B cell (primary cell): ENCODE results near the gene ZXDB. TPM values are rescaled to one million over a fixed set of nuclear protein-coding genes. Genes with fewer than 3 reads are reported as not detected.

Source experiments
- ATAC-seq: fragments of 200-7000 bp; cut with Tn5 transposase; one replicate; pipeline ENCODE4 v1.10.0; 2021; ENCODE audit warnings: low read depth, mild to moderate bottlenecking, moderate number of reproducible peaks, moderate library complexity
- CTCF ChIA-PET: fragments of 350-600 bp; sonication (Branson Sonifier 250); formaldehyde crosslinking; loops from one replicate; lab custom pipeline; 2021; ENCODE audit warnings: antibody characterized with exemption, inconsistent platforms; lab: Charles Lee
- POLR2A ChIA-PET: fragments of 350-600 bp; sonication (Branson Sonifier 250); formaldehyde crosslinking; loops from one replicate; lab custom pipeline; 2021; ENCODE audit warnings: antibody characterized with exemption; lab: Charles Lee
- DNase-seq: peaks from one replicate; pipeline ENCODE4 v3.0.0; 2013
- H2AFZ ChIP-seq: 2 replicates; pipeline ENCODE4 v1.6.1; 2012; ENCODE audit warnings: mild to moderate bottlenecking, low read depth, low read length; ENCODE audit not compliant: insufficient read depth, poor library complexity, severe bottlenecking
- H3K27ac ChIP-seq, 2 donors: 1 replicate in 1 of 2; 2 replicates in 1 of 2; pipeline ENCODE4 v1.5.1; 2012 to 2013; ENCODE audit warnings: low read length in 2 of 2, mild to moderate bottlenecking in 2 of 2, moderate library complexity in 1 of 2
- H3K27me3 ChIP-seq, 4 experiments: fragments of 200-600 bp in 1 of 4; sonication (generic) in 1 of 4; replicated peaks in 1 of 4; 1 replicate in 2 of 4; 2 replicates in 2 of 4; pipeline versions ENCODE4 v1.6.1 to v1.7.0; 2013 to 2016; ENCODE audit warnings: low read length in 3 of 4, mild to moderate bottlenecking in 2 of 4, mixed read lengths in 1 of 4, moderate library complexity in 1 of 4; ENCODE audit not compliant: insufficient read depth in 4 of 4, control insufficient read depth in 3 of 4; ENCODE audit errors: control extremely low read depth in 1 of 4
- H3K36me3 ChIP-seq, 2 experiments: replicated peaks in 1 of 2; 1 replicate in 1 of 2; 2 replicates in 1 of 2; pipeline versions ENCODE4 v1.6.1 to v1.7.1; 2013; ENCODE audit warnings: low read length in 1 of 2; ENCODE audit not compliant: insufficient read depth in 2 of 2, control insufficient read depth in 1 of 2; ENCODE audit errors: control extremely low read depth in 1 of 2, extremely low read depth in 1 of 2
- H3K4me1 ChIP-seq, 2 donors: fragments of 200-600 bp in 1 of 2; sonication (generic) in 1 of 2; 1 replicate in 1 of 2; 2 replicates in 1 of 2; pipeline versions ENCODE4 v1.5.1 to v1.6.1; 2013 to 2017; ENCODE audit warnings: low read length in 2 of 2; ENCODE audit not compliant: control insufficient read depth in 2 of 2, insufficient read depth in 2 of 2
- H3K4me2 ChIP-seq: replicated peaks from 2 replicates; pipeline ENCODE3; 2012; ENCODE audit warnings: mild to moderate bottlenecking, low read depth, low read length; ENCODE audit not compliant: poor library complexity, severe bottlenecking
- H3K4me3 ChIP-seq, 5 experiments: fragments of 200-600 bp in 1 of 5; sonication (generic) in 1 of 5; 1 replicate in 3 of 5; 2 replicates in 2 of 5; pipeline versions ENCODE4 v1.5.1 to v1.7.0; 2011 to 2016; ENCODE audit warnings: low read length in 4 of 5, mild to moderate bottlenecking in 4 of 5, low read depth in 2 of 5, control low read depth in 1 of 5, moderate library complexity in 1 of 5; ENCODE audit not compliant: insufficient read depth in 1 of 5; ENCODE audit errors: control extremely low read depth in 1 of 5, extremely low read depth in 1 of 5
- H3K79me2 ChIP-seq: fragments of 200-600 bp; sonication (generic); one replicate; pipeline ENCODE4 v1.6.0; 2016; ENCODE audit warnings: low read length; ENCODE audit not compliant: control insufficient read depth, insufficient read depth
- H3K9ac ChIP-seq: fragments of 200-600 bp; sonication (generic); 2 replicates; pipeline ENCODE4 v1.6.1; 2017; ENCODE audit warnings: mild to moderate bottlenecking, low read length, moderate library complexity
- H3K9me3 ChIP-seq, 3 donors: one replicate each; pipeline versions ENCODE4 v1.6.1 to v1.7.1; 2013; ENCODE audit warnings: low read length in 2 of 3; ENCODE audit not compliant: control insufficient read depth in 2 of 3, insufficient read depth in 1 of 3; ENCODE audit errors: control extremely low read depth in 1 of 3
- H4K20me1 ChIP-seq: 2 replicates; pipeline ENCODE4 v1.6.0; 2012; ENCODE audit warnings: mild to moderate bottlenecking, low read length; ENCODE audit not compliant: insufficient read depth, control insufficient read depth, poor library complexity, severe bottlenecking
- H3K27ac Mint-ChIP-seq: one replicate; pipeline ENCODE4 v1.8.0; 2021; ENCODE audit warnings: mixed read lengths
- H3K27me3 Mint-ChIP-seq: one replicate; pipeline ENCODE4 v1.8.0; 2021; ENCODE audit warnings: mixed read lengths
- H3K4me1 Mint-ChIP-seq: one replicate; pipeline ENCODE4 v1.8.0; 2021; ENCODE audit warnings: mixed read lengths
- H3K4me3 Mint-ChIP-seq: one replicate; pipeline ENCODE4 v1.8.0; 2021; ENCODE audit warnings: mixed read lengths
- H3K9me3 Mint-ChIP-seq: one replicate; pipeline ENCODE4 v1.8.0; 2022; ENCODE audit warnings: mixed read lengths; ENCODE audit not compliant: insufficient read depth
- EZH2 ChIP-seq: IDR thresholded peaks from 2 replicates; pipeline ENCODE4 v1.6.1; 2012; ENCODE audit warnings: borderline replicate concordance, low read depth, mild to moderate bottlenecking, moderate library complexity, low read length; ENCODE audit not compliant: insufficient read depth, poor library complexity, severe bottlenecking
- WGBS: methylation state at CpG from one replicate; pipeline ENCODE4 v1.1.5; 2013; ENCODE audit warnings: missing lambda C conversion rate; ENCODE audit not compliant: insufficient coverage; 5-methylcytosine and 5-hydroxymethylcytosine counted together
- intact Hi-C: fragments of 100-400 bp; cut with micrococcal nuclease; formaldehyde crosslinking; loops from one replicate; pipeline ENCODE4 v1.10.0; 2022
- polyA plus RNA-seq: library from polyadenylated mRNA; depleted of rRNA; stranded (reverse); fragments of >200 nt; gene quantifications from 2 replicates; pipeline ENCODE4 v1.2.3, GENCODE V29; 2012
- total RNA-seq, 2 donors: library from RNA; stranded (reverse); fragments of 120-200 nt in 1 of 2; gene quantifications; 1 replicate in 1 of 2; 2 replicates in 1 of 2; pipeline versions ENCODE4 v1.2.3 to v1.2.4, GENCODE V29; 2013 to 2022
- TF ChIP-seq, protein P1 (sequence below): fragments of 200-600 bp; IDR thresholded peaks from one replicate; pipeline ENCODE4 v1.8.0; 2022; ENCODE audit warnings: antibody characterized with exemption, mild to moderate bottlenecking

Gene ZXDB
- total and polyA plus RNA-seq, 2 donors (not counting 1 experiment from before 2014, with no cell fraction given), result 9.4 to 16.6 TPM

DNA sequence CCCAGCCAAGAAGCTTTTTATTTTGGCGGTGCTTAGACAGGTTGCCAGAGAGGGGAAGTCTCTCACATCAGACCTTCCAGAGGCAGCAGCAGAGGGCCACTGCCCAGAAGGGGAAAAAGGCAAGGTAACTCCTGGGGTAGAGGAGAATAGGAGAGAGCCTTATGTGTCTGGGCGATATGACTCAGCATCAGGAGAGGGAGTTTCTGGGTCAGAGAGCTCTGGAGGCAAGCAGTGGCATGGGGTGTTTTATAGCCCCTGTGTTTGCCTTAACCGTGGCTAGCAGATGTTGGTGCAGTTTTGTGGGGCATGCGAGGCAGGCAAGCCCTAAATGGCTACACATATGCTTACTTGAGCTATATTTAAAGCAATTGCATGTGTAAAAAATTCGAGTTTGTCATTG lies 8.3 kb upstream of the ZXDB start:
- H3K27me3 Mint-ChIP-seq, result no peaks in the 10 kb centered on the region
- H3K9me3 Mint-ChIP-seq, result no peaks in the 10 kb centered on the region

DNA sequence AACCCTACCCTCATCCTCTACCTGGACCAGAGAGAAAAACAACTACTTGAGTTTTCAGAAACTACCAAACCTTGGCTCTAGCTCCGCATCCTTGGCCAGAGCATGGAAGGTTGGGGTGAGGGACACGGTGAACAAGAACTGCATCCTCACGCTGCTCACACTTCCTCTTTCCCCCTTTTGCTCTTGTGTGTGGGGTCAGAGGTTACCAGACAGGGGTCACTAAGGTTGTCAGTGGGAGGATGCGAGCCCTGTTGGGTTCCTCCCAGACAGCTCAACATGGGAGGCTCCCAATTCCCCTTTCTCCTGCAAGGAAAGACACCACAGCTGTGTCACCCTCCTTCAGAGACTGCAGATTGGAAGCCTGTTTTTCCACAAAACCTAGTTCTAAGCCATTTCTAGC lies 5.5 kb upstream of the ZXDB start:
- Histone ChIP-seq H3K4me2 (no peak overlapping the region), H3K4me1 (peaks cover 12 to 14% of the 10 kb centered on the region in 2 donors), H3K79me2 (peaks cover 11% of the 10 kb centered on the region), H3K27ac (no peak overlapping the region), H3K9me3 (no peaks in the 10 kb centered on the region), H2AFZ (no peak overlapping the region), H3K9ac (no peak overlapping the region), H3K4me3 (no peak overlapping the region), H3K36me3 (no peaks in the 10 kb centered on the region), H3K27me3 (no peaks in the 10 kb centered on the region), H4K20me1 (no peaks in the 10 kb centered on the region)
- Mint-ChIP-seq H3K4me1 (peaks cover 14% of the 10 kb centered on the region), H3K4me3 (no peak overlapping the region), H3K27me3 (no peaks in the 10 kb centered on the region), H3K9me3 (no peaks in the 10 kb centered on the region), H3K27ac (no peak overlapping the region)
- no CpG with 5 or more reads among the region's 4 CpGs for WGBS
- DNase-seq, result no peak
- ChIA-PET POLR2A (no interaction called here), CTCF (no interaction called here)
- no peak for ATAC-seq
- no peak for TF ChIP-seq EZH2
- TF ChIP-seq, protein P1, sequence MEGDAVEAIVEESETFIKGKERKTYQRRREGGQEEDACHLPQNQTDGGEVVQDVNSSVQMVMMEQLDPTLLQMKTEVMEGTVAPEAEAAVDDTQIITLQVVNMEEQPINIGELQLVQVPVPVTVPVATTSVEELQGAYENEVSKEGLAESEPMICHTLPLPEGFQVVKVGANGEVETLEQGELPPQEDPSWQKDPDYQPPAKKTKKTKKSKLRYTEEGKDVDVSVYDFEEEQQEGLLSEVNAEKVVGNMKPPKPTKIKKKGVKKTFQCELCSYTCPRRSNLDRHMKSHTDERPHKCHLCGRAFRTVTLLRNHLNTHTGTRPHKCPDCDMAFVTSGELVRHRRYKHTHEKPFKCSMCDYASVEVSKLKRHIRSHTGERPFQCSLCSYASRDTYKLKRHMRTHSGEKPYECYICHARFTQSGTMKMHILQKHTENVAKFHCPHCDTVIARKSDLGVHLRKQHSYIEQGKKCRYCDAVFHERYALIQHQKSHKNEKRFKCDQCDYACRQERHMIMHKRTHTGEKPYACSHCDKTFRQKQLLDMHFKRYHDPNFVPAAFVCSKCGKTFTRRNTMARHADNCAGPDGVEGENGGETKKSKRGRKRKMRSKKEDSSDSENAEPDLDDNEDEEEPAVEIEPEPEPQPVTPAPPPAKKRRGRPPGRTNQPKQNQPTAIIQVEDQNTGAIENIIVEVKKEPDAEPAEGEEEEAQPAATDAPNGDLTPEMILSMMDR, result no peak
- intact Hi-C loops, result no loop called here

More for the DNA sequence above, 8.3 kb upstream of the ZXDB start:
- intact Hi-C loops, result no loop called here
- peaks cover 3% of the 10 kb centered on the region for H3K79me2 ChIP-seq
- no peaks in the 10 kb centered on the region for H4K20me1 ChIP-seq
- TF ChIP-seq, protein P1, result no peak
- no peak for TF ChIP-seq EZH2
- no peak overlapping the region for H3K4me3 Mint-ChIP-seq
- 75% methylated on average over 2 of the region's 5 CpGs for WGBS
- H2AFZ ChIP-seq, result no peak overlapping the region
- ATAC-seq (no peak), DNase-seq (no peak)
- no peaks in the 10 kb centered on the region for H3K9me3 ChIP-seq
- POLR2A ChIA-PET, result no interaction called here
- no peak overlapping the region for H3K27ac ChIP-seq
- H3K4me1 Mint-ChIP-seq, result peaks cover 8% of the 10 kb centered on the region
- no peak overlapping the region for H3K9ac ChIP-seq
- peaks cover 5 to 7% of the 10 kb centered on the region in 2 donors for H3K4me1 ChIP-seq
- H3K4me3 ChIP-seq, result no peak overlapping the region
- H3K27me3 ChIP-seq, result peaks cover 0 to 3% (median 0%) of the 10 kb centered on the region in 4 experiments
- CTCF ChIA-PET, result no interaction called here
- no peak overlapping the region for H3K4me2 ChIP-seq
- no peaks in the 10 kb centered on the region for H3K36me3 ChIP-seq
- no peak overlapping the region for H3K27ac Mint-ChIP-seq
